C4-2B (cell line): Measurements from ENCODE around the gene PLAAT1.

Source experiments
- H3K27ac ChIP-seq: fragments of 450-650 bp; 2 replicates; pipeline ENCODE4 v1.5.1; 2017
- TF ChIP-seq, protein P1 (sequence below): fragments of 450-650 bp; conservative IDR thresholded peaks from 2 replicates; pipeline ENCODE4 v1.5.1; 2017; ENCODE audit warnings: mild to moderate bottlenecking

PLAAT1 gene

DNA sequence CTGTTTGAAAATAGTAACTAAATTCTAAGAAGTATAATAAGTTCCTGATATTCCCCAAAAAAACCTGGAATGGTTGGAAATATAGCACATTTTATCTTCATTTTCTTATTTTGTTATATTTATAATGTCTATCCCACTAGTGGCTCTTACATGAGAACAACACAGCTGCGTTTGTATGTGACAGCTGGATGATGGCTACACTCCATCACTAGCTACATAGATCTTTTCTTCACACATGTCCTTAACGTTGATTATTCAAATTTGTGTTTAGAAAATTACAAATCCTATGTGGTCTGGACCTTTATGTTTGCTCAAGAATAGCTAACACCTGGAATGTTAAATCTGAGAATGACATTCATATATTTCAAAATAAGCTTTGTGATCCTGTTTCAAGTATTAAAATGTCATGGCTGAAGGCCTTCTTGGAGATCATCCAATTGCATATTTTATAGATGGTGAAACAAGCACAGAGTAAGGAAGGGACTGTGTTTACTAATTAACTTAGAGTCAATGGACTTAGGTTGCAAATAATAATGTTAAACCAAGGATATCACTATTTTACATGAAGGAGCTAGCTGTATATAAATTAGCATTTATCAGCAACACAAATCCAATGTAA lies 76.8 kb downstream of the PLAAT1 start:
- H3K27ac ChIP-seq: no peak overlapping the region
- TF ChIP-seq, protein P1, sequence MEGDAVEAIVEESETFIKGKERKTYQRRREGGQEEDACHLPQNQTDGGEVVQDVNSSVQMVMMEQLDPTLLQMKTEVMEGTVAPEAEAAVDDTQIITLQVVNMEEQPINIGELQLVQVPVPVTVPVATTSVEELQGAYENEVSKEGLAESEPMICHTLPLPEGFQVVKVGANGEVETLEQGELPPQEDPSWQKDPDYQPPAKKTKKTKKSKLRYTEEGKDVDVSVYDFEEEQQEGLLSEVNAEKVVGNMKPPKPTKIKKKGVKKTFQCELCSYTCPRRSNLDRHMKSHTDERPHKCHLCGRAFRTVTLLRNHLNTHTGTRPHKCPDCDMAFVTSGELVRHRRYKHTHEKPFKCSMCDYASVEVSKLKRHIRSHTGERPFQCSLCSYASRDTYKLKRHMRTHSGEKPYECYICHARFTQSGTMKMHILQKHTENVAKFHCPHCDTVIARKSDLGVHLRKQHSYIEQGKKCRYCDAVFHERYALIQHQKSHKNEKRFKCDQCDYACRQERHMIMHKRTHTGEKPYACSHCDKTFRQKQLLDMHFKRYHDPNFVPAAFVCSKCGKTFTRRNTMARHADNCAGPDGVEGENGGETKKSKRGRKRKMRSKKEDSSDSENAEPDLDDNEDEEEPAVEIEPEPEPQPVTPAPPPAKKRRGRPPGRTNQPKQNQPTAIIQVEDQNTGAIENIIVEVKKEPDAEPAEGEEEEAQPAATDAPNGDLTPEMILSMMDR: no peak
